RWPE2 (cell line): Measurements from ENCODE around the gene SCN7A.
"Not testable (repeated sequence)": the region's sequence is repeated elsewhere in the genome, so short reads cannot be mapped to it uniquely, and the experiment has no call there.

Experiments
- ATAC-seq: fragments of 200-7000 bp; cut with Tn5 transposase; 3 replicates; pipeline ENCODE4 v1.9.1; 2021; ENCODE audit warnings: low read depth
- DNase-seq: peaks from one replicate; pipeline ENCODE4 v3.0.0-alpha.2; 2020; ENCODE audit warnings: low spot score
- H3K27ac ChIP-seq: fragments of 450-650 bp; 2 replicates; pipeline ENCODE4 v1.5.1; 2017; ENCODE audit warnings: mild to moderate bottlenecking; ENCODE audit not compliant: poor library complexity, severe bottlenecking
- H3K27me3 ChIP-seq: fragments of 250-450 bp; sonication (Bioruptor Pico); 2 replicates; pipeline ENCODE4 v1.5.1; 2021; ENCODE audit warnings: mild to moderate bottlenecking, moderate library complexity; ENCODE audit not compliant: insufficient read depth, poor library complexity, severe bottlenecking
- H3K36me3 ChIP-seq: fragments of 250-450 bp; sonication (Bioruptor Pico); 2 replicates; pipeline ENCODE4 v1.5.1; 2020; ENCODE audit warnings: low read depth, mild to moderate bottlenecking, moderate library complexity
- H3K4me1 ChIP-seq: fragments of 250-450 bp; sonication (Bioruptor Pico); 2 replicates; pipeline ENCODE4 v1.5.1; 2021; ENCODE audit warnings: mild to moderate bottlenecking, moderate library complexity; ENCODE audit not compliant: insufficient read depth, poor library complexity, severe bottlenecking
- H3K4me3 ChIP-seq: fragments of 250-450 bp; sonication (Bioruptor Pico); 2 replicates; pipeline ENCODE4 v1.5.1; 2021; ENCODE audit warnings: mild to moderate bottlenecking, moderate library complexity; ENCODE audit not compliant: severe bottlenecking
- H3K9me3 ChIP-seq: fragments of 250-450 bp; sonication (Bioruptor Pico); 2 replicates; pipeline ENCODE4 v1.5.1; 2021; ENCODE audit warnings: mild to moderate bottlenecking, moderate library complexity; ENCODE audit not compliant: severe bottlenecking
- TF ChIP-seq, protein P1 (sequence below): fragments of 450-650 bp; IDR thresholded peaks from one replicate; pipeline ENCODE4 v1.5.1; 2017; ENCODE audit warnings: mild to moderate bottlenecking, moderate library complexity; ENCODE audit not compliant: poor library complexity, severe bottlenecking

SCN7A gene

DNA sequence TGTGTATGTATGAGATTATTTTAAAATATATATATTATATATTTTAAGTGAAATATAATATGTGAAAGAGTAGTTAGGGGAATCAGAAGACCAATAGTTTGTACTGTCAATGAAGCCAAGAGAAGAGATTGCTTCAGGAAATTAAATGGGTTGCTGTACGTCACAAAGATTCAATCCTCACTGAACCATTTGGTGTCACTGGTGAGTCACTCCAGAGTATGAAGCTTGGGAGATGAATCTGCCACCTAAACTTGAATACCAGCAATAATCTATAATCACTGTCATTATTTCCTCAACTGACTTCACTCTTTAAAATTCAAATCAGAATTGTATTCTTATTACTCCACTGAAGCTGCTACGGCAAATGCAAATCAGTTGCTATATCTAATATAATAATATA is 76.4 kb downstream of the SCN7A start:
- ATAC-seq = no peak
- Histone ChIP-seq H3K4me1 (peaks cover 5% of the 10 kb centered on the region), H3K27ac (no peak overlapping the region), H3K36me3 (no peaks in the 10 kb centered on the region), H3K27me3 (no peaks in the 10 kb centered on the region), H3K9me3 (no peaks in the 10 kb centered on the region), H3K4me3 (no peak overlapping the region)
- no peak for DNase-seq
- TF ChIP-seq, protein P1, sequence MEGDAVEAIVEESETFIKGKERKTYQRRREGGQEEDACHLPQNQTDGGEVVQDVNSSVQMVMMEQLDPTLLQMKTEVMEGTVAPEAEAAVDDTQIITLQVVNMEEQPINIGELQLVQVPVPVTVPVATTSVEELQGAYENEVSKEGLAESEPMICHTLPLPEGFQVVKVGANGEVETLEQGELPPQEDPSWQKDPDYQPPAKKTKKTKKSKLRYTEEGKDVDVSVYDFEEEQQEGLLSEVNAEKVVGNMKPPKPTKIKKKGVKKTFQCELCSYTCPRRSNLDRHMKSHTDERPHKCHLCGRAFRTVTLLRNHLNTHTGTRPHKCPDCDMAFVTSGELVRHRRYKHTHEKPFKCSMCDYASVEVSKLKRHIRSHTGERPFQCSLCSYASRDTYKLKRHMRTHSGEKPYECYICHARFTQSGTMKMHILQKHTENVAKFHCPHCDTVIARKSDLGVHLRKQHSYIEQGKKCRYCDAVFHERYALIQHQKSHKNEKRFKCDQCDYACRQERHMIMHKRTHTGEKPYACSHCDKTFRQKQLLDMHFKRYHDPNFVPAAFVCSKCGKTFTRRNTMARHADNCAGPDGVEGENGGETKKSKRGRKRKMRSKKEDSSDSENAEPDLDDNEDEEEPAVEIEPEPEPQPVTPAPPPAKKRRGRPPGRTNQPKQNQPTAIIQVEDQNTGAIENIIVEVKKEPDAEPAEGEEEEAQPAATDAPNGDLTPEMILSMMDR = no peak

DNA sequence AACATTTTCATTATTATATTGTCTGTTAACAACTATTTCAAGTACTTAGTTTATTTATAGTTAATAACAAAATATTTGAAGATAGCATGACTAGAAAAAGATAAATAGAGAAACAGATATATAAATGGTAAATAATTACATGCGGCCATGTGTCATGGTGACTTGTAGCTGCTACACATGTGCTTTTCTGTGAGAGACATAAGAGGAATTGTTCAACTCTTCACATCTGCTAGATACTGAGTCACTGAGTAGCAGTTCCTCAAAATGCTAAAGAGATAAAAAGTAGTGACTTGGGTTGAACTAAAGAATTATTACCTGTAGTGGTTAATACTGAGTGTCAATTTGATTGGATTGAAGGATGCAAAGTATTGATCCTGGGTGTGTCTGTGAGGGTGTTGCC is 80.8 kb downstream of the SCN7A start:
- Histone ChIP-seq H3K4me1 (peaks cover 32% of the 10 kb centered on the region), H3K9me3 (no peaks in the 10 kb centered on the region), H3K4me3 (no peak overlapping the region), H3K36me3 (no peaks in the 10 kb centered on the region), H3K27ac (peak overlapping the region; percentile 94), H3K27me3 (no peaks in the 10 kb centered on the region)
- TF ChIP-seq, protein P1 = no peak
- ATAC-seq = no peak
- no peak for DNase-seq

DNA sequence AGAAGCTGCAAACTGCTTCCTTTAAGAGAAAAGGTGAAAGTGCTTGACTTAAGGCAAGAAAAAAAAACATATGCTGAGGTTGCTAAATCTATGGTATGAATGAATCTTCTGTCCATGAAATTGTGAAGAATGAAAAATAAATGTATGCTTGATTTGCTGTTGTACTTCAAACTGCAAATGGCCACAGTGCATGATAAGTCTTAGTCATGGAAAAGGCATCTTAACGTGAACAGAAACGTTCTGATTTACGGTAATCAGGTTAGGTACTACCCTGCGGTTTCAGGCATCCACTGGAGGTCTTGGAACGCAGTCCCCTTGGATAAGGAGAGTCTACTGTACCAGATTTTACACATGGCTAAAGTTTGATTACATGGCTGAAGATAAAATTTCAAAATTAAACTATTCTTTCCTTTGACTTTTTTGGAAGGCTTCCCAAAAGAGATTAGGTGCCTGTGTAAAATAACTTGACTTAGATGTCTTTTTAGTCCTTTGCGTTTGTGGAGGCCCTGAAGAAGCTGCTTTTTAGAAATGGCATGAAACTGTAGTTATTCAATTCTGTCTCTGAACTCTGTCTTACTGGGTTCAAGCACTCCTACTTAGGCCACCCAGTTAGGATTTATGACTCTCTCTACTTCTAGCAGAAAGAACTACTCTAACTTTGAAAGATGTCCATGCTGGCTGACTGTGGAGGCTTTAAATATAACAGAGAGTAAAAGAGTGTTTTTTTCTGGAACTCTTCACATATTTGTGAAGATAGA is 82.4 kb downstream of the SCN7A start:
- ATAC-seq = peak; percentile 80
- no peaks in the 10 kb centered on the region for H3K9me3 ChIP-seq

DNA sequence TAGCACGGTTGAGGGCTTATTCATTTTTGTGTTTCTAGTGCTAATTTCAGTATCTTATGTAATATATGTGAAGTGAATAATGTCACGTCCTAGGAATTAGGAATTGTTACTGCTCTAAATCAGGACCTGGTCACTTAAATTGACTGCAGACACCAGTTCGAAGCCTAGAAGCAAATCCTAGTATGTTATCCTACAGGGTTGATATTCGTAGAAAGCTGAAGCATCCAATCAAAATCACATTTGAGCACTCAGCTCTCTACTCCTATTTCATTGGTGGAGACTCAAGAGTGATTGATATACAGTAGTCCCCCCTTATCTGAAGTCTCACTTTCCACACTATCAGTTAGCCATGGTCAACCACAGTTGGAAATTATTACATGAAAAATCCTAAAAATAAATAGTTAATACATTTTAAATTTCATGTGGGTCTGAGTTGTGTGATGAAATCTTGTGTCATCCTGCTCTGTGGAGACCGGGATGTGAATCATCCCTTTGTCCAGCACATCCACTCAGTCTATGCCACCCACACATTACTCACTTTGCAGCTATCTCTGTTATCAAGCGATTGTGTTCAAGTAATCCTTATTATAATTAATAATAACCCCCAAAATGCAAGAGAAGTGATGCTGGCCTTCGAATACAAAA is 83.1 kb downstream of the SCN7A start:
- no peak overlapping the region for H3K4me3 ChIP-seq
- no peaks in the 10 kb centered on the region for H3K9me3 ChIP-seq
- peak overlapping the region; percentile 94 for H3K27ac ChIP-seq

More for the DNA sequence above, 82.4 kb downstream of the SCN7A start:
- Histone ChIP-seq H3K27me3 (no peaks in the 10 kb centered on the region), H3K4me3 (no peak overlapping the region), H3K4me1 (peaks cover 32% of the 10 kb centered on the region), H3K27ac (peak overlapping the region; percentile 94), H3K36me3 (no peaks in the 10 kb centered on the region)
- DNase-seq = no peak
- TF ChIP-seq, protein P1 = no peak

DNA sequence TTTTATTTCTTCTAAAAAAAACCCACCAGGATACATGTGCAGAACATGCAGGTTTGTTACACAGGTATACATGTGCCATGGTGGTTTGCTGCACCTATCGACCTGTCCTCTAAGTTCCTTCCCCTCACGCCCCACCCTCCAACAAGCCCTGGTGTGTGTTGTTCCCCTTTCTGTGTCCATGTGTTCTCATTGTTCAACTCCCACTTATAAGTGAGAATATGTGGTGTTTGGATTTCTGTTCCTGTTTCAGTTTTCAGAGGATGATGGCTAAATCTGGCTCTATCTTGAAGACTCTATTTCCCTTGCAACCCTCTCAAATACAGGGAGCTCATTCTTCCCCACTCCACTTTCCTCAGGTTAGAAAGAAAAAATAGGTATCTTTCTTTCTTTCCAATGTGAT is 86.3 kb downstream of the SCN7A start:
- not testable (repeated sequence) for ATAC-seq, H3K27ac ChIP-seq, H3K4me3 ChIP-seq, H3K9me3 ChIP-seq, H3K36me3 ChIP-seq, H3K27me3 ChIP-seq, DNase-seq
- H3K4me1 ChIP-seq = peaks cover 28% of the 10 kb centered on the region

More for the DNA sequence above, 83.1 kb downstream of the SCN7A start:
- H3K27me3 ChIP-seq = no peaks in the 10 kb centered on the region
- TF ChIP-seq, protein P1 = no peak
- no peaks in the 10 kb centered on the region for H3K36me3 ChIP-seq
- peak; percentile 51 for DNase-seq
- peaks cover 32% of the 10 kb centered on the region for H3K4me1 ChIP-seq
- ATAC-seq = peak; percentile 100
